Keratinocyte (primary cell): ENCODE data around the gene NPAS3. TPM values are rescaled to one million over a fixed set of nuclear protein-coding genes. Genes with fewer than 3 reads are reported as not detected.

ENCODE experiments used
- DNase-seq: peaks from one replicate; pipeline ENCODE4 v3.0.0-alpha.2; 2011; ENCODE audit warnings: low read depth, missing footprints, low spot score
- FAIRE-seq: peaks from 2 replicates; lab custom pipeline; 2011; peaks lifted over from hg19 to GRCh38; lab: Jason Lieb, UNC
- H2AFZ ChIP-seq: 2 replicates; pipeline ENCODE4 v1.6.0; 2012; ENCODE audit warnings: low read length, control low read depth, inconsistent platforms; ENCODE audit not compliant: control insufficient read depth
- H3K27ac ChIP-seq: 2 replicates; pipeline ENCODE4 v1.5.1; 2011; ENCODE audit warnings: low read length; ENCODE audit not compliant: control insufficient read depth, insufficient read depth
- H3K27me3 ChIP-seq: 3 replicates; pipeline ENCODE4 v1.6.0; 2011; ENCODE audit warnings: low read length; ENCODE audit not compliant: control insufficient read depth, insufficient read depth; ENCODE audit errors: extremely low read depth
- H3K36me3 ChIP-seq, 2 experiments: 2 replicates in 1 of 2; 3 replicates in 1 of 2; pipeline ENCODE4 v1.5.1; 2011; ENCODE audit warnings: low read length in 2 of 2, mild to moderate bottlenecking in 1 of 2; ENCODE audit not compliant: control insufficient read depth in 2 of 2, insufficient read depth in 2 of 2; ENCODE audit errors: extremely low read depth in 1 of 2
- H3K4me1 ChIP-seq: 3 replicates; pipeline ENCODE4 v1.5.1; 2011; ENCODE audit warnings: low read length; ENCODE audit not compliant: control insufficient read depth, insufficient read depth; ENCODE audit errors: extremely low read depth
- H3K4me2 ChIP-seq: 3 replicates; pipeline ENCODE4 v1.6.0; 2011; ENCODE audit warnings: low read depth, low read length; ENCODE audit not compliant: control insufficient read depth, insufficient read depth; ENCODE audit errors: extremely low read depth
- H3K4me3 ChIP-seq, 3 experiments: fragments of 200-600 bp in 1 of 3; sonication (generic) in 1 of 3; 2 replicates in 2 of 3; 3 replicates in 1 of 3; pipeline ENCODE4 v1.5.1; 2011 to 2016; ENCODE audit warnings: low read length in 3 of 3, mild to moderate bottlenecking in 3 of 3, control low read depth in 2 of 3, inconsistent platforms in 1 of 3, low read depth in 1 of 3, mixed read lengths in 1 of 3, mixed run types in 1 of 3, moderate library complexity in 1 of 3; ENCODE audit not compliant: control insufficient read depth in 2 of 3, insufficient read depth in 2 of 3; ENCODE audit errors: extremely low read depth in 1 of 3
- H3K79me2 ChIP-seq: 2 replicates; pipeline ENCODE4 v1.6.0; 2012; ENCODE audit warnings: low read length; ENCODE audit not compliant: control insufficient read depth, insufficient read depth
- H3K9ac ChIP-seq: 3 replicates; pipeline ENCODE4 v1.6.0; 2011; ENCODE audit warnings: low read length; ENCODE audit not compliant: control insufficient read depth, insufficient read depth; ENCODE audit errors: extremely low read depth
- H3K9me1 ChIP-seq: 3 replicates; pipeline ENCODE4 v1.6.0; 2011; ENCODE audit warnings: low read length; ENCODE audit not compliant: control insufficient read depth, insufficient read depth; ENCODE audit errors: extremely low read depth
- H3K9me3 ChIP-seq: 2 replicates; pipeline ENCODE4 v1.5.1; 2012; ENCODE audit warnings: low read depth, low read length; ENCODE audit not compliant: control insufficient read depth
- H4K20me1 ChIP-seq: 3 replicates; pipeline ENCODE4 v1.6.0; 2011; ENCODE audit warnings: low read length; ENCODE audit not compliant: control insufficient read depth, insufficient read depth; ENCODE audit errors: extremely low read depth
- CTCF ChIP-seq, 3 experiments: IDR thresholded peaks in 1 of 3; conservative IDR thresholded peaks in 1 of 3; optimal IDR thresholded peaks in 1 of 3; 2 replicates in 2 of 3; 3 replicates in 1 of 3; pipeline versions ENCODE3 to v1.5.1; 2011; ENCODE audit warnings: low read length in 3 of 3, mild to moderate bottlenecking in 3 of 3, moderate library complexity in 2 of 3, control low read depth in 1 of 3, inconsistent platforms in 1 of 3; ENCODE audit not compliant: insufficient read depth in 2 of 3; ENCODE audit errors: extremely low read depth in 1 of 3
- EZH2 ChIP-seq: IDR thresholded peaks from one replicate; pipeline ENCODE4 v1.6.1; 2012; ENCODE audit warnings: inconsistent platforms, mild to moderate bottlenecking, low read length, moderate library complexity
- dilution Hi-C: fragments of 300-500 bp; cut with MboI; formaldehyde crosslinking; loops from one replicate; pipeline ENCODE4 v1.7.0; 2020; ENCODE audit warnings: low sequenced_read_pairs; ENCODE audit not compliant: extremely low pct_ligation_motif_present
- polyA plus RNA-seq, 5 experiments: library from polyadenylated mRNA; depleted of rRNA in 3 of 5; stranded (reverse) in 3 of 5; stranded (forward) in 1 of 5; unstranded in 1 of 5; fragments of >200 nt; gene quantifications; 1 replicate in 1 of 5; 2 replicates in 3 of 5; 3 replicates in 1 of 5; pipeline versions ENCODE4 v1.2.1 to v1.2.3, GENCODE V29; 2011 to 2012; ENCODE audit warnings: missing spikeins in 2 of 5, low read depth in 1 of 5, low replicate concordance in 1 of 5

The NPAS3 gene
- polyA plus RNA-seq, 1 donor (not counting 4 experiments of a cell fraction or from before 2014, with no cell fraction given) = 0.07 TPM

DNA sequence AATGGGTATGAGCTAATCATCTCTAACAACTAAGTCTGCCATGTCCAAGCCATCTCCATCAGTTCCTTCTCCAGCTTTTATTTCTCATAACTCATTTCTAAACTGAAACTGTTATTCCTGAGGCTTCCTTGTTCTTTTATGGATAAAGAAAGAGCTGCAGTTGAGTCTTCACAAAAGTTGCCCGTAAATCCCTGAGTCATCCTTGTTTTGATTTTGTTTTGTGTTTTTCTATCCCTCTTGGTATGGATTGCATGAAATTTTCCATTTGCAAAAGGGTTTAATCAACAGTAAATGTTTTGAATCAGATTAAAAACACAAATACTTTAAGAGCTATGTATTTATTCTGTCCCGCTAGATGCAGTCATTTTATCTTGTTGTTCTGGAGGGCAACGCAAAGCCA, 721.6 kb downstream of the NPAS3 start:
- no peak overlapping the region for H3K27ac ChIP-seq
- no peak for DNase-seq
- H3K9ac ChIP-seq = no peak overlapping the region
- no peaks in the 10 kb centered on the region for H3K4me1 ChIP-seq
- FAIRE-seq = no peak
- H3K9me3 ChIP-seq = no peaks in the 10 kb centered on the region
- H3K27me3 ChIP-seq = no peaks in the 10 kb centered on the region
- H3K36me3 ChIP-seq = no peaks in the 10 kb centered on the region
- no peaks in the 10 kb centered on the region for H3K9me1 ChIP-seq
- no peak overlapping the region for H3K4me3 ChIP-seq
- no peaks in the 10 kb centered on the region for H4K20me1 ChIP-seq
- TF ChIP-seq CTCF (optimal IDR thresholded peaks at IDR 0.05 in 1 of 3, IDR thresholded peaks at IDR 0.05 in 1 of 3, conservative IDR thresholded peaks at IDR 0.05 in 1 of 3; ENCODE audit: extremely low read depth in 1 of 3, insufficient read depth in 2 of 3, low read length in 3 of 3) (no peak), EZH2 (no peak)
- dilution Hi-C loops = no loop called here
- no peaks in the 10 kb centered on the region for H3K79me2 ChIP-seq
- H2AFZ ChIP-seq = no peak overlapping the region
- H3K4me2 ChIP-seq = no peak overlapping the region

GRCh38 chr14:33661101-33661500, 722.4 kb downstream of the NPAS3 start:
- no peak for FAIRE-seq
- no peaks in the 10 kb centered on the region for H3K79me2 ChIP-seq
- dilution Hi-C loops = no loop called here

More at GRCh38 chr14:33661101-33661500, 722.4 kb downstream of the NPAS3 start:
- H3K27me3 ChIP-seq = no peaks in the 10 kb centered on the region
- no peak for DNase-seq
- no peak overlapping the region for H3K9ac ChIP-seq
- no peaks in the 10 kb centered on the region for H3K9me3 ChIP-seq
- no peaks in the 10 kb centered on the region for H4K20me1 ChIP-seq
- H3K27ac ChIP-seq = no peak overlapping the region
- H3K4me2 ChIP-seq = no peak overlapping the region
- H3K4me3 ChIP-seq = no peak overlapping the region
- TF ChIP-seq EZH2 (no peak), CTCF (optimal IDR thresholded peaks at IDR 0.05 in 1 of 3, IDR thresholded peaks at IDR 0.05 in 1 of 3, conservative IDR thresholded peaks at IDR 0.05 in 1 of 3; ENCODE audit: extremely low read depth in 1 of 3, insufficient read depth in 2 of 3, low read length in 3 of 3) (no peak)
- H2AFZ ChIP-seq = no peak overlapping the region
- H3K36me3 ChIP-seq = no peaks in the 10 kb centered on the region
- no peaks in the 10 kb centered on the region for H3K4me1 ChIP-seq
- no peaks in the 10 kb centered on the region for H3K9me1 ChIP-seq
